HFFc6 (cell line): Measurements from ENCODE around the gene CD79B. TPM values are rescaled to one million over a fixed set of nuclear protein-coding genes. Genes with fewer than 3 reads are reported as not detected.

Source experiments
- DNase-seq: peaks from one replicate; pipeline ENCODE4 v3.0.0-alpha.2; 2018
- H3K27ac Mint-ChIP-seq: 2 replicates; pipeline ENCODE4 v1.8.0; 2020; ENCODE audit warnings: mild to moderate bottlenecking, mixed read lengths
- H3K27me3 Mint-ChIP-seq: 2 replicates; pipeline ENCODE4 v1.8.0; 2021; ENCODE audit warnings: mild to moderate bottlenecking, moderate library complexity, mixed read lengths; ENCODE audit not compliant: insufficient read depth
- H3K36me3 Mint-ChIP-seq: 2 replicates; pipeline ENCODE4 v1.8.0; 2021; ENCODE audit warnings: low read depth, mixed read lengths
- H3K4me1 Mint-ChIP-seq: 2 replicates; pipeline ENCODE4 v1.8.0; 2020; ENCODE audit warnings: low read depth, mixed read lengths
- H3K4me3 Mint-ChIP-seq: 2 replicates; pipeline ENCODE4 v1.8.0; 2020; ENCODE audit warnings: mild to moderate bottlenecking, moderate library complexity, mixed read lengths
- H3K9me3 Mint-ChIP-seq: 2 replicates; pipeline ENCODE4 v1.8.0; 2020; ENCODE audit warnings: mild to moderate bottlenecking, mixed read lengths
- total RNA-seq, 6 experiments: library from RNA; stranded (reverse); fragmentation: NEBNext Ultra II Directional; extraction: Animal tissue kit (Norgen Biotek cat#: 25700); gene quantifications; 2 replicates in 1 of 6; 3 replicates in 5 of 6; pipeline ENCODE4 v1.2.3, GENCODE V29; 2021
- TF ChIP-seq, protein P1 (sequence below): fragments of 200-600 bp; sonication (generic); IDR thresholded peaks from 2 replicates; pipeline ENCODE4 v1.5.0; 2021; ENCODE audit warnings: antibody characterized with exemption, mild to moderate bottlenecking

CD79B gene
- total RNA-seq, 6 experiments from 2014 or later: 0.26 to 0.76 (median 0.34) TPM; not detected in 1

DNA sequence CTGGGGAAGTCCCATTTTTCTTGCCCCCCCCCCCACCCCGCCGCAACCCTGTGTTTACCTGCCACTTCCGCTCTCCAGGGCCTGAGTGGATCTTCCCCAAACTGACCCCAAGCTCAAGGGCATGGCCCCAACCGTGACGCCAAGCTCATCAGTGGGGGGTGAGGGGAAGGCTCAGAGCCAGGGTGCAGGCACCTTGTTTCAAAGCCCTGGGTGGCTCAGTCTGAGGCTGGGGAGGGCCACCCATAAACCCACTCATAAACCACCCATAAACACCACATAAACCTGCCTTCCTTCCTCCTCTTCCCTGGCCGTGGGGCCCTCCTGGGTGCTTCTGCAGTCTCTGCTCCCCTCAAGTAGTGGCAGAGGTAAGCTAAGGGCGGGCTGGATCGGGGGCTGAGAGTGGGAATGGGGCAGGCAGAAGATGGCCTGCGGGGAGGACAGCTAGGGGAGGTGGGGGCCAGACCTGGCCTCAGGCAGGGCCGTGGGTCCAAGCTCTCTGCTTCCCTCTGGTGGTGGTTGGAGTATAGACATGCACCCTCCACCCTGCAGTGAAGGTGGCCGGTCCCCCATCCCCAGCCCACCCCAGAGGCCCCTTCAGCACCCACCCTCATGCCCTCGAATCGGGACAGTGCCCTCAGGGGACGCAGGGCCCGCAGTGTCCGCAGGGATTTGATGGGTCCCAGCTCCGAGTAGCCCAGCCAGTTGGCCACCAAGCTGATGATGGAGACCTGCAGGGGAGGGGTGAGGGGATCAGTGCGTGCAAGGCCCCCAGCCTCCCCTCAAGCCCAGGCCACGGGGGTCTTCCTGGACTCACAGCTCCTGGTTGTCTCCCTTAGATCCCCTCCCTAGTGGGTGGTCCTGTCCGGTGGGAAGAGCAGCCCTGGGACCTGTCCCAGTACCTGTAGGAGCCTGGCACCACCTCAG is 14.6 kb upstream of the CD79B start:
- DNase-seq: no peak
- TF ChIP-seq, protein P1, sequence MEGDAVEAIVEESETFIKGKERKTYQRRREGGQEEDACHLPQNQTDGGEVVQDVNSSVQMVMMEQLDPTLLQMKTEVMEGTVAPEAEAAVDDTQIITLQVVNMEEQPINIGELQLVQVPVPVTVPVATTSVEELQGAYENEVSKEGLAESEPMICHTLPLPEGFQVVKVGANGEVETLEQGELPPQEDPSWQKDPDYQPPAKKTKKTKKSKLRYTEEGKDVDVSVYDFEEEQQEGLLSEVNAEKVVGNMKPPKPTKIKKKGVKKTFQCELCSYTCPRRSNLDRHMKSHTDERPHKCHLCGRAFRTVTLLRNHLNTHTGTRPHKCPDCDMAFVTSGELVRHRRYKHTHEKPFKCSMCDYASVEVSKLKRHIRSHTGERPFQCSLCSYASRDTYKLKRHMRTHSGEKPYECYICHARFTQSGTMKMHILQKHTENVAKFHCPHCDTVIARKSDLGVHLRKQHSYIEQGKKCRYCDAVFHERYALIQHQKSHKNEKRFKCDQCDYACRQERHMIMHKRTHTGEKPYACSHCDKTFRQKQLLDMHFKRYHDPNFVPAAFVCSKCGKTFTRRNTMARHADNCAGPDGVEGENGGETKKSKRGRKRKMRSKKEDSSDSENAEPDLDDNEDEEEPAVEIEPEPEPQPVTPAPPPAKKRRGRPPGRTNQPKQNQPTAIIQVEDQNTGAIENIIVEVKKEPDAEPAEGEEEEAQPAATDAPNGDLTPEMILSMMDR: peak; percentile 91
- H3K4me3 Mint-ChIP-seq: no peak overlapping the region
- H3K36me3 Mint-ChIP-seq: no peaks in the 10 kb centered on the region
- peaks cover 10% of the 10 kb centered on the region for H3K27me3 Mint-ChIP-seq
- H3K27ac Mint-ChIP-seq: no peak overlapping the region
- H3K9me3 Mint-ChIP-seq: no peaks in the 10 kb centered on the region
- H3K4me1 Mint-ChIP-seq: no peaks in the 10 kb centered on the region

DNA sequence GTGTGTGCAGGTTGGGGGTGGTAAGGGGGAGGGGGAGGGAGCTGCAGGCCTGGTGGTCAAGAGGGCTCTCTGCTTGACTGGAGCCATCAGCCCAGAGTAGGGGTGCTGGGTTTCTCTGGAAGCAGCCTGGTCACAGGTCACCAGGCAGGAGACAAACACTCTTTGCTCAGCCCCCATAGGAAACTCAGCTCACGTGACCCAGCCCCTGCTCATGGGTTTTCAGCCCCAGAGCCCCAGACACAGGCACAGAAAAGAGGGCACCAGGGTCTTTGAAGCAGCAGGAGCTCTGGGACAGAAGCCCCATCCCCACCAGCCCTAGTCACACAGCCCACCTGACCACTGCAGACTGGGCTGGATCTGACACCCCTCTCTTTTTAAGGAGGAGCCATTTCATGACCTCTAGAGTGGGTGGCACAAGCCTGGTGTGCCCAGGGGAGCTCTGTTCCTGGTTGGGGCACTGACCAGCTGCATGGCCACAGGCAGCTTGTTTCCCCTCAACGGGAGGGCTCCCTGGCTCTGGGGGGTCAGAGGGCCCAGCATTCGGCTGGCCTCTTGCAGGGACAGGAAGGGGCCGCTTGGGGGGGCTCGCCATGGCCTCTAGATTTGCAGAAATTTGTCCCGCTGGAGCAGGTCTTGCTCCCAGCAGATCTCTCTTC is 13.8 kb upstream of the CD79B start:
- peaks cover 10% of the 10 kb centered on the region for H3K27me3 Mint-ChIP-seq
- H3K9me3 Mint-ChIP-seq: no peaks in the 10 kb centered on the region

DNA sequence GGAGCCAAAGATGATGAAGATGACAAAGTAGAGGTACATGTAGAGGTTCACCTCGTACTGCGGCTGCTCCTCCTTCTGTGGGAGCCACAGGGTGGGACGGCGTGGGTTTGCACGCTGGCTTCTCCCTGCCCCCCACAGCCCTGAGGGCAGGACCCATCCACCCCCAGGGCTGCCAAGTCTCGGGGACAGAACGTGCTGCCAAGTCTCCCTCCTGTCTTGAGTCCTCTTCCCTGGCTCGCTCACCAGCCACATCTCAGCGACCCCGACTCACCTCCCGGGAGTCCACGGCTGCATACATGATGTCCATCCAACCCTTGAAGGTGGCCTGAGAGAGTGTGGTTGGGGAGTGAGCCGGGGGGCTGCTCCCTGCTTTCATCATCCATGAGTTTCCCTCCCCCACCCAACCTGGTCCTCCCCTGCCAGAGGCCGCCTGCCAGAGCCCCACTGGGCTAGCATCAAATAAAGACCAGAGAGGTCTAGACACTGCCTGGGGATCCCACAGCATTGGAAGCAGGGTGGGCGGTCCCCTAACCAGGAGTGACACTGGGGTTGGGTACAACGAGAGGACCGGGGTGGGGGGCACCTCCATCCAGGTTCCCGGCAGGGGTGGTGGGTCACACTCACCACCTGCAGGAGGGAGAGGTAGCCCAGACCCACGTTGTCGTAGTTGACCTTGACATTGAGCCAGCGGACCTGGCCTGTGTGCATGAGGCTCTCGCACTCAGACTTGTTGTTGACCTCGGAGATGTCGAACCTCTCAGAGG is 12.8 kb upstream of the CD79B start:
- H3K27ac Mint-ChIP-seq: no peak overlapping the region
- H3K4me3 Mint-ChIP-seq: no peak overlapping the region
- H3K4me1 Mint-ChIP-seq: no peaks in the 10 kb centered on the region
- TF ChIP-seq, protein P1: no peak
- no peaks in the 10 kb centered on the region for H3K9me3 Mint-ChIP-seq
- no peaks in the 10 kb centered on the region for H3K36me3 Mint-ChIP-seq
- peaks cover 10% of the 10 kb centered on the region for H3K27me3 Mint-ChIP-seq
- DNase-seq: no peak

More for the DNA sequence above, 13.8 kb upstream of the CD79B start:
- H3K4me3 Mint-ChIP-seq: no peak overlapping the region
- H3K36me3 Mint-ChIP-seq: no peaks in the 10 kb centered on the region
- TF ChIP-seq, protein P1: no peak
- no peak for DNase-seq
- no peak overlapping the region for H3K27ac Mint-ChIP-seq
- no peaks in the 10 kb centered on the region for H3K4me1 Mint-ChIP-seq

DNA sequence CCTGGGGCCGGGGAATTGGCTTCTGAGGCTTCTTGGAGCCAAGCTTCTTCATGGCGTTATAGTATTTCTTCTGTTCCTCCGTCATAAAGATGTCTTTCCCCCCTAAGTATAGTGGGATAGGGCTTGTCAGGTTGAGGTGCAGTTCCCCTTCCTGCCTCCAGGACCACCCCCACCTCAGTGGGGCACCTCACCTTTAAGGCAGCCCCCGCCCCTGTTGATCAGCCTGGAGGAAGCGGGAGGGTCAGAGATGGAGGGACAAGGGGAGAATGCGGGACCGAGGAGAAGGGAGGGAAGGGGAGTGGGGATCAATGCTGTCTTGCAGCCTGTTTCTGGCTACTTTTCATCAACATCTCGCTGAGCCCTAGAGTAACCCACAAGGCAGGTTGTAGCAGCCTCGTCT is 11.6 kb upstream of the CD79B start:
- no peaks in the 10 kb centered on the region for H3K36me3 Mint-ChIP-seq
- no peak for DNase-seq
- H3K27me3 Mint-ChIP-seq: peaks cover 10% of the 10 kb centered on the region
- no peaks in the 10 kb centered on the region for H3K9me3 Mint-ChIP-seq
- H3K4me3 Mint-ChIP-seq: no peak overlapping the region
- no peak overlapping the region for H3K27ac Mint-ChIP-seq
- H3K4me1 Mint-ChIP-seq: no peaks in the 10 kb centered on the region
- TF ChIP-seq, protein P1: peak; percentile 45

DNA sequence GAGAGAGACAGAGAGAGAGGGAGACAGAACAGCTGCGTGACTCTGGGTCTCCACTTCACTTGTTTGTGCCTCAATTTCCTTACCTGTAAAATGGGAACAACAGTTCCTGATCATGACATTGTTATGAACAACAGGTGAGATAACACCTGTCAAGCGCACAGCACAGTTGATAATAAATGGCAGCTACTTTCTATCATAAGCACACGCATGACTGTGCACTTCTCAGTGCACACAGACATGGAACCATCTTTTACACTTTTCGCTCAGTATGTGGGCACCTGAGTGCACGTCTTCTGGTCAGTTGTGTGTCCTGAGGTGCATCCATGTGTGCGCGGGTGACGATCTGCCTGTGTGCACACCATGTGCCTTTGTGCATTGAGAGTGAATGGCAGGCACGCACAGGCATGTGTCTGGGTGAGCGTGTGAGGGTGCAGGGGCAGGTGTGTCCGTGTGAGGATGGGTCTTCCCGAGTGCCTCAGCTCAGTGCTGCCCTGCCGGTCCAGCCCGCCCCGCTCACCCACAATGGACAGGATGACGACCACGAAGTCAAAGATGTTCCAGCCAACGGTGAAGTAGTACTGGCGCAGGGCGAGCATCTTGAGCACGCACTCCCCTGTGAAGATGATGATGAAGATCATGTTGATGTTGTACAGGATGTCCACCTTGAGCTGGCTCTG is 10.3 kb upstream of the CD79B start:
- Mint-ChIP-seq H3K36me3 (no peaks in the 10 kb centered on the region), H3K4me1 (no peaks in the 10 kb centered on the region), H3K9me3 (no peaks in the 10 kb centered on the region), H3K27ac (no peak overlapping the region), H3K27me3 (peaks cover 10% of the 10 kb centered on the region), H3K4me3 (no peak overlapping the region)
- DNase-seq: no peak
- TF ChIP-seq, protein P1: no peak
